ENCODE results near the gene MAPK10.

DNA sequence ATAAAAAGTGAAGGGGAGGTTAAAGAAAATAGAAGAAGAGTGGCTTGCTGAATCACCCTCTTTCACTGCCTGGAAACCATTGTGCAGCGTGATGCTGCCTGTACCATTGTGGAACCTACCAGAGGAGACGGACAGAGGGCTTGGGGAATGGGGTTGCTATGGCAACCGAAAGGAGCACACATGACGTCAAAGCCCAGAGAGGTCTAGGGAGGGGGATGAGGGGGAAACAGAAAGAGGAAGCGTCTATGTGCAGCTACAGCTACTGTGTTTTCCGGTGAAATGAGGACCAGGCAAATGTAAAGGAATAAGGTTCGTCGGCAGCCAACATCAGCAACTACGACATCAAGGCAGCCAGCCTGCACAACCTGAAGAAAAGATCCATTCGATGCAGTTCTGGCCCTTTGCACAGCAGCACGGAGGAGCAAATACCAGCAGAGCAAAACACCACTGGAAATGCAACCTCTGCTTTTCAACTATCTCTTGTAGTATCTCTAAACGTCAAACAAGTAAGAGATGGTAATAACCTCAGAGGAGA is at the start of gene MAPK10:
- TF ChIP-seq POLR2A (IDR thresholded peaks at IDR 0.05; ENCODE audit: low read depth, low read length) (no peak), POLR2AphosphoS5 (IDR thresholded peaks at IDR 0.05; ENCODE audit: low read depth, low read length) (no peak)
